B cell (primary cell): ENCODE measurements around the gene METTL9. TPM values are rescaled to one million over a fixed set of nuclear protein-coding genes. Genes with fewer than 3 reads are reported as not detected.

Source experiments
- ATAC-seq: fragments of 200-7000 bp; cut with Tn5 transposase; one replicate; pipeline ENCODE4 v1.10.0; 2021; ENCODE audit warnings: low read depth, mild to moderate bottlenecking, moderate number of reproducible peaks, moderate library complexity
- CTCF ChIA-PET: fragments of 350-600 bp; sonication (Branson Sonifier 250); formaldehyde crosslinking; loops from one replicate; lab custom pipeline; 2021; ENCODE audit warnings: antibody characterized with exemption, inconsistent platforms; lab: Charles Lee
- POLR2A ChIA-PET: fragments of 350-600 bp; sonication (Branson Sonifier 250); formaldehyde crosslinking; loops from one replicate; lab custom pipeline; 2021; ENCODE audit warnings: antibody characterized with exemption; lab: Charles Lee
- DNase-seq: peaks from one replicate; pipeline ENCODE4 v3.0.0; 2013
- H2AFZ ChIP-seq: 2 replicates; pipeline ENCODE4 v1.6.1; 2012; ENCODE audit warnings: mild to moderate bottlenecking, low read depth, low read length; ENCODE audit not compliant: insufficient read depth, poor library complexity, severe bottlenecking
- H3K27ac ChIP-seq, 2 donors: 1 replicate in 1 of 2; 2 replicates in 1 of 2; pipeline ENCODE4 v1.5.1; 2012 to 2013; ENCODE audit warnings: low read length in 2 of 2, mild to moderate bottlenecking in 2 of 2, moderate library complexity in 1 of 2
- H3K27me3 ChIP-seq, 4 experiments: fragments of 200-600 bp in 1 of 4; sonication (generic) in 1 of 4; replicated peaks in 1 of 4; 1 replicate in 2 of 4; 2 replicates in 2 of 4; pipeline versions ENCODE4 v1.6.1 to v1.7.0; 2013 to 2016; ENCODE audit warnings: low read length in 3 of 4, mild to moderate bottlenecking in 2 of 4, mixed read lengths in 1 of 4, moderate library complexity in 1 of 4; ENCODE audit not compliant: insufficient read depth in 4 of 4, control insufficient read depth in 3 of 4; ENCODE audit errors: control extremely low read depth in 1 of 4
- H3K36me3 ChIP-seq, 2 experiments: replicated peaks in 1 of 2; 1 replicate in 1 of 2; 2 replicates in 1 of 2; pipeline versions ENCODE4 v1.6.1 to v1.7.1; 2013; ENCODE audit warnings: low read length in 1 of 2; ENCODE audit not compliant: insufficient read depth in 2 of 2, control insufficient read depth in 1 of 2; ENCODE audit errors: control extremely low read depth in 1 of 2, extremely low read depth in 1 of 2
- H3K4me1 ChIP-seq, 2 donors: fragments of 200-600 bp in 1 of 2; sonication (generic) in 1 of 2; 1 replicate in 1 of 2; 2 replicates in 1 of 2; pipeline versions ENCODE4 v1.5.1 to v1.6.1; 2013 to 2017; ENCODE audit warnings: low read length in 2 of 2; ENCODE audit not compliant: control insufficient read depth in 2 of 2, insufficient read depth in 2 of 2
- H3K4me2 ChIP-seq: replicated peaks from 2 replicates; pipeline ENCODE3; 2012; ENCODE audit warnings: mild to moderate bottlenecking, low read depth, low read length; ENCODE audit not compliant: poor library complexity, severe bottlenecking
- H3K4me3 ChIP-seq, 5 experiments: fragments of 200-600 bp in 1 of 5; sonication (generic) in 1 of 5; 1 replicate in 3 of 5; 2 replicates in 2 of 5; pipeline versions ENCODE4 v1.5.1 to v1.7.0; 2011 to 2016; ENCODE audit warnings: low read length in 4 of 5, mild to moderate bottlenecking in 4 of 5, low read depth in 2 of 5, control low read depth in 1 of 5, moderate library complexity in 1 of 5; ENCODE audit not compliant: insufficient read depth in 1 of 5; ENCODE audit errors: control extremely low read depth in 1 of 5, extremely low read depth in 1 of 5
- H3K79me2 ChIP-seq: fragments of 200-600 bp; sonication (generic); one replicate; pipeline ENCODE4 v1.6.0; 2016; ENCODE audit warnings: low read length; ENCODE audit not compliant: control insufficient read depth, insufficient read depth
- H3K9ac ChIP-seq: fragments of 200-600 bp; sonication (generic); 2 replicates; pipeline ENCODE4 v1.6.1; 2017; ENCODE audit warnings: mild to moderate bottlenecking, low read length, moderate library complexity
- H3K9me3 ChIP-seq, 3 donors: one replicate each; pipeline versions ENCODE4 v1.6.1 to v1.7.1; 2013; ENCODE audit warnings: low read length in 2 of 3; ENCODE audit not compliant: control insufficient read depth in 2 of 3, insufficient read depth in 1 of 3; ENCODE audit errors: control extremely low read depth in 1 of 3
- H4K20me1 ChIP-seq: 2 replicates; pipeline ENCODE4 v1.6.0; 2012; ENCODE audit warnings: mild to moderate bottlenecking, low read length; ENCODE audit not compliant: insufficient read depth, control insufficient read depth, poor library complexity, severe bottlenecking
- H3K27ac Mint-ChIP-seq: one replicate; pipeline ENCODE4 v1.8.0; 2021; ENCODE audit warnings: mixed read lengths
- H3K27me3 Mint-ChIP-seq: one replicate; pipeline ENCODE4 v1.8.0; 2021; ENCODE audit warnings: mixed read lengths
- H3K4me1 Mint-ChIP-seq: one replicate; pipeline ENCODE4 v1.8.0; 2021; ENCODE audit warnings: mixed read lengths
- H3K4me3 Mint-ChIP-seq: one replicate; pipeline ENCODE4 v1.8.0; 2021; ENCODE audit warnings: mixed read lengths
- H3K9me3 Mint-ChIP-seq: one replicate; pipeline ENCODE4 v1.8.0; 2022; ENCODE audit warnings: mixed read lengths; ENCODE audit not compliant: insufficient read depth
- CTCF ChIP-seq: fragments of 200-600 bp; IDR thresholded peaks from one replicate; pipeline ENCODE4 v1.8.0; 2022; ENCODE audit warnings: antibody characterized with exemption, mild to moderate bottlenecking
- EZH2 ChIP-seq: IDR thresholded peaks from 2 replicates; pipeline ENCODE4 v1.6.1; 2012; ENCODE audit warnings: borderline replicate concordance, low read depth, mild to moderate bottlenecking, moderate library complexity, low read length; ENCODE audit not compliant: insufficient read depth, poor library complexity, severe bottlenecking
- WGBS: methylation state at CpG from one replicate; pipeline ENCODE4 v1.1.5; 2013; ENCODE audit warnings: missing lambda C conversion rate; ENCODE audit not compliant: insufficient coverage; 5-methylcytosine and 5-hydroxymethylcytosine counted together
- intact Hi-C: fragments of 100-400 bp; cut with micrococcal nuclease; formaldehyde crosslinking; loops from one replicate; pipeline ENCODE4 v1.10.0; 2022
- polyA plus RNA-seq: library from polyadenylated mRNA; depleted of rRNA; stranded (reverse); fragments of >200 nt; gene quantifications from 2 replicates; pipeline ENCODE4 v1.2.3, GENCODE V29; 2012
- total RNA-seq, 2 donors: library from RNA; stranded (reverse); fragments of 120-200 nt in 1 of 2; gene quantifications; 1 replicate in 1 of 2; 2 replicates in 1 of 2; pipeline versions ENCODE4 v1.2.3 to v1.2.4, GENCODE V29; 2013 to 2022

The METTL9 gene
- total and polyA plus RNA-seq, 2 donors (not counting 1 experiment from before 2014, with no cell fraction given) = 34.0 to 57.7 TPM

- peaks cover 0 to 3% of the 10 kb centered on the region in 2 donors for H3K4me1 ChIP-seq
- POLR2A ChIA-PET = no interaction called here
These were observed 23.2 kb downstream of the METTL9 start for GRCh38 chr16:21622545-21622944.

GRCh38 chr16:21625026-21625425 lies 25.6 kb downstream of the METTL9 start:
- Histone ChIP-seq H3K9ac (no peak overlapping the region), H4K20me1 (no peaks in the 10 kb centered on the region), H3K4me2 (no peak overlapping the region), H3K4me1 (no peaks in the 10 kb centered on the region), H3K79me2 (peaks cover 8% of the 10 kb centered on the region), H3K9me3 (peaks cover 0 to 4% (median 0%) of the 10 kb centered on the region in 3 donors), H3K4me3 (no peak overlapping the region), H3K36me3 (peaks cover 8 to 27% of the 10 kb centered on the region in 2 experiments), H3K27me3 (no peaks in the 10 kb centered on the region), H2AFZ (no peak overlapping the region), H3K27ac (no peak overlapping the region)
- WGBS = no CpG with 5 or more reads among the region's 1 CpG
- CTCF ChIA-PET = interaction anchor here (1.0 to 1.9 kb wide), 3 partner anchors 15 to 85 kb away, joined by 3 to 11 read pairs (median 4); no protein-coding TSS in a partner anchor
- no peaks in the 10 kb centered on the region for H3K27me3 Mint-ChIP-seq
- no peak for ATAC-seq
- intact Hi-C loops = no loop called here
- no peak overlapping the region for H3K27ac Mint-ChIP-seq
- DNase-seq = no peak
- POLR2A ChIA-PET = no interaction called here
- no peak for TF ChIP-seq EZH2
- no peak for TF ChIP-seq CTCF
- H3K4me1 Mint-ChIP-seq = peaks cover 2% of the 10 kb centered on the region
- H3K9me3 Mint-ChIP-seq = no peaks in the 10 kb centered on the region
- no peak overlapping the region for H3K4me3 Mint-ChIP-seq

More at GRCh38 chr16:21622545-21622944, 23.2 kb downstream of the METTL9 start:
- CTCF ChIA-PET = interaction anchor here (1.2 to 1.7 kb wide), 2 partner anchors 12 to 86 kb away, joined by 4 to 6 read pairs; no protein-coding TSS in a partner anchor
- Histone ChIP-seq H3K27me3 (no peaks in the 10 kb centered on the region), H3K79me2 (peaks cover 11% of the 10 kb centered on the region), H3K4me3 (no peak overlapping the region), H3K27ac (no peak overlapping the region), H2AFZ (no peak overlapping the region), H3K9me3 (no peaks in the 10 kb centered on the region), H3K9ac (no peak overlapping the region), H4K20me1 (no peaks in the 10 kb centered on the region), H3K36me3 (peaks cover 5 to 23% of the 10 kb centered on the region in 2 experiments), H3K4me2 (no peak overlapping the region)
- ATAC-seq (no peak), DNase-seq (no peak)
- Mint-ChIP-seq H3K4me3 (no peak overlapping the region), H3K4me1 (peaks cover 7% of the 10 kb centered on the region), H3K27ac (no peak overlapping the region), H3K9me3 (no peaks in the 10 kb centered on the region), H3K27me3 (no peaks in the 10 kb centered on the region)
- TF ChIP-seq CTCF (no peak), EZH2 (no peak)
- intact Hi-C loops = no loop called here
- no CpG with 5 or more reads among the region's 1 CpG for WGBS
